ENCODE results near the gene DROSHA. TPM values are rescaled to one million over a fixed set of nuclear protein-coding genes. Genes with fewer than 3 reads are reported as not detected.

Gene DROSHA
- total RNA-seq, 1 donor from 2014 or later: 32.1 TPM

DNA sequence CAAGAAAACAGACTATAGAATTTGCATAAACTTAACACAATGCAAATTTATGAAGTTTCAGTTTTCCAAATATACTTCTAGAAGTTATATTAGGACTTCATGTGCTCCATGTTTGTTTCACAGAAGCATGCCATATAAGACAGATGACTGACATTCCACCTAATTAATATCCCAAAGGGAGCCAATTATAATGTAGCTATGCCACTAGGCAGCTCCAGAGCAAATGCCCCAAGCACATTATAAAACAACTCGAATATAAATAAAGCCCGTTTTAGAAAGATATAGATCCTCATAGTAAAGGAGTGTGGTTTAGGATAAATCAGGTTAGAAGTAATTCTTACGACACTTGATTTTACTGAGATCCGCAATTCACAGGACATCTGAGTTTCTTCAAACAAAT, 8.9 kb downstream of the DROSHA start:
- no peak for DNase-seq (ENCODE audit: low read depth in 2 of 2)

DNA sequence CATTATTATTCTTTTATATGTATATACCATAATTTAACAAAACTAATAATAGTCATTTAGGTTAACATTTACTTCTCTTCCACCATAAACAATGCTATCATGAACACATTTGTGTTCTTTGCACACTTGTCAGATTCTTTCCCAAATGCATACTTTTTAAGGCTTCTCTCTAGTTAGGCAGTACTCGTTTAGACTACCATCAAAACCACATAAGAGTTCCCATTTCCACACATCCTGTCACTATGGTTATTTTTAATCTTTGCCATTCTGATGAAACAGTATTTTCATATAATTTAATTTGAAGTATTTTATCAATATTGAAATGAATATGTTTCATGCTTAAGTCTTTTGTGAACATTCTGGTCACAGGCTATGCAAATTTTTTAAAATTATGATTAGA, 15.1 kb downstream of the DROSHA start:
- no peak for DNase-seq (ENCODE audit: low read depth in 2 of 2)

DNA sequence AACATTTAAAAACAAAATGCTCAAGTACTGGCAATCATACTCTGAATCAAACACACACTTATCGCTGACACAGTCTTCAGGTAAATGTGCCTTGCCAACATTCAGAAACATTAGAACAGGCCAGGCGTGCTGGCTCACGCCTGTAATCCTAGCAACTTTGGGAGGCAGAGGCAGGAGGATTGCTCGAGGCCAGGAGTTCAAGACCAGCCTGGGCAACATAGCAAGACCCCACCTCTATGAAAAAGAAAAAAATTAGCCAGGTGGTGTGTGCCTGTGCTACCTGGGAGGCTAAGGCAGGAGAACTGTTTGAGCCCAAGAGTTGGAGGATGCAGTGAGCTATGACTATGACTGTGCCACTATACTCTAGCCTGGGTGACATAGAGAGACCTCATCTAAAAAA, 20.6 kb downstream of the DROSHA start:
- no peak for DNase-seq (ENCODE audit: low read depth in 2 of 2)

DNA sequence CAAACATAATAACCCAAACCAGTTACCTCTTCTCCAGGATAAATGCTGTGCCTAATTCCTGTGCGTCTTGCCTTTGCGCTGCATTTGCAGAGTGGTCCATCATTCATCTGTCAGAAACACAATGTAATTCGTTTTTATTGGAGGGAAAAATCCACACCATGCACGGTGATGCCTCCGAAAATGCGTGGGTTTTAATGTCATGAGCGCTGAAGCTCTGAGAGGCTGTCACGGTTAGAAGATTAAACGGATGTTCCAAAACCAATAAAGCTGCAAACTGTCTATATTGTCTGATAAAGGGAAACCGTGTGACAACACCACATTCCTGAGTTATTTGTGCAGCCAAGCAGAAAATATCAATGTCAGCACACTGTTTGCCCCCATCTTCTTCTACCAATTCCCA, 27.4 kb downstream of the DROSHA start:
- DNase-seq (ENCODE audit: low read depth in 2 of 2): no peak

DNA sequence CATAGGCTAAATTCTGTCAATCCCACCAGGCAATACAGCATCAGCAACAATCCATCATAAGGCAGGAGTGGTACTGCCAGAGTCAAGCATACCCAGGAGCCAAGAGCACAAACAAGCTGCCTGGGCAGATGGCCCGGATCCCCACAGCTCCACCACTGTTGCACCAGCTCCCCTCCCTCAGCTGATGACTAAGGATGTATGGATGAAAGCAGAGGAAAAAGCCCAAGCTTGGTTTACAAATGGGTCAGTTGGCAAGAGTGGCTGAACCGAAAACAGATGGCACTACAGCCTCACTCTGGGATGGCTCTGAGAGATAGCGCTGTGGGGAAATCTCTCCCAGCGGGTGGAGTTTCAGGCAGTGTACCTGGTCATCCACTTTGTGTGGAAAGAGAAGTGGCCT, 29.4 kb downstream of the DROSHA start:
- no peak for DNase-seq (ENCODE audit: low read depth in 2 of 2)

DNA sequence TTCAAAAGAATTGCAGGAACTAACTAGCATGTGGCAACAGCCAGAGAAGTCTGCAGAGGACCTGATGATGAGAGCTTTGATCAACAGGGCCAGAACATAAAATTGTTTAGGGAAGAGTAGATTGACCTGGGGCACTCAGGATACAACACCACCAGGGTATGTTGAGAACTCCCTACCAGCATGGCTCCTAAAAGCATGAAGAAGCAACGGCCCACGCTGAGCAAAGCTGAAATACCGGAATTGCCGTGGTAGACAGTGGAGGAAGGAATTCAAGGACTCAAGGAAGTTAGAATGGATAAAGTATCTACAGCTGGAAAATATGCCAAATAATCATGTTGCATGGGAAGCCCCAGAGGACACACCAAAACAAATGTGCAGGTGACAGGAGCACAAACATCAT, 31.6 kb downstream of the DROSHA start:
- DNase-seq (ENCODE audit: low read depth in 2 of 2): no peak

- no peak for DNase-seq (ENCODE audit: low read depth in 2 of 2)
Observed at GRCh38 chr5:31496891-31497290, 35.0 kb downstream of the DROSHA start.

- no peak for DNase-seq (ENCODE audit: low read depth in 2 of 2)
Observed at GRCh38 chr5:31496301-31496700, 35.6 kb downstream of the DROSHA start.

GRCh38 chr5:31495336-31495735, 36.6 kb downstream of the DROSHA start:
- DNase-seq (ENCODE audit: low read depth in 2 of 2): no peak

DNA sequence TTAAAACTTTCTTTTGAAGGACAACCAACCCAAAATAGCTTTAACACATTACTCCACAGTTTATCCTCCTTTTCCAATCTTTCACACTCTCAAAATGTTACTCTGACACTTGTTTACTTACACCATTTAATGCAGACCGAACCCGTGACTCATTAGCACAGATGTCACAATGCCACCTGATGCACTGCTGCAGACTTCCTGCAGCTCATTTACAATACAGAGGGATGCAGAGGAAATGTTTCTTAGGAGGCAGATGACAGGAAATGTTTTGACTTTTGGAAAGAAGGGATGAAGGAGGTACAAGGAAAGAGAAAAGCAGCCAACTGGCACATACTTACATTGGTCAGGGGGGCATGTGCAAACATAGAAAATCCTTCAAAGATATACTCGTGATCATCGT, 39.0 kb downstream of the DROSHA start:
- peak; percentile 76 to 93 for DNase-seq (ENCODE audit: low read depth in 2 of 2)

DNA sequence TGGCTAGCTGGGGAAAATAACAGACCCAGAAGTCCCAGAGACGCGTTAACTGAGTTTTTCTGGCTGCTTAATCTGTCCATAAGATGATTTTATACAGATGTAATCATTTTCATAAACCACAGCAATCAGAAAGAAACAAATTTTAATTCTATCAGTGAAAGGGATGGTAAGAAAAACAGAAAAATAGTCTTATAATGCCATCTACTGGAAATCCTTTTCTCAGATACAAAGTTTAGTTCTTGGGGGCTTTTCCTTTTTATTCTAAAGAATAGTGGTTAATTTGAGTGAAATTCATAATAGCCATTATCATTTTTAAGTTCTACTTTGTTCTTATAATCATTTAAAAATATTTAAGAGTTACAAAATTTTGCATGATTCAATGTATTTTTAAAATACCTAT, 44.4 kb downstream of the DROSHA start:
- DNase-seq (ENCODE audit: low read depth in 2 of 2): no peak

DNA sequence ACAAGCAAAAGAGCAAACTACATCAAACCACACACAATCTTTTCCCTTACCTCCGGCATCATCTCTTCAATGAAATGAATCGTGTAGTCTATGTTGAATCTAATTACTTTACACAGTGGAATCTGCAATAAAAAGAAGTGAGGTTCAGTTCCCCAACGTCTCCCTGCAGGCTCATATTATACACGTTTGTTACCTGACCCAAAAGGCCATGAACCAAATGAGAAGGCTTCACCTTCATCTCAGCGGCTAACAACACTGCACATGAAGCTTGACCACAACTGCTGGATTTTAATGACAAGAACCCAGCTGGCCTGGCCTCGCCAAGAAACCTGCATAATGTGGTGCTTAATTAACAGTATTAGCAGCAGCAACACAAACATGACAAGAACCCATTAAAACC, 45.5 kb downstream of the DROSHA start:
- DNase-seq (ENCODE audit: low read depth in 2 of 2): no peak

DNA sequence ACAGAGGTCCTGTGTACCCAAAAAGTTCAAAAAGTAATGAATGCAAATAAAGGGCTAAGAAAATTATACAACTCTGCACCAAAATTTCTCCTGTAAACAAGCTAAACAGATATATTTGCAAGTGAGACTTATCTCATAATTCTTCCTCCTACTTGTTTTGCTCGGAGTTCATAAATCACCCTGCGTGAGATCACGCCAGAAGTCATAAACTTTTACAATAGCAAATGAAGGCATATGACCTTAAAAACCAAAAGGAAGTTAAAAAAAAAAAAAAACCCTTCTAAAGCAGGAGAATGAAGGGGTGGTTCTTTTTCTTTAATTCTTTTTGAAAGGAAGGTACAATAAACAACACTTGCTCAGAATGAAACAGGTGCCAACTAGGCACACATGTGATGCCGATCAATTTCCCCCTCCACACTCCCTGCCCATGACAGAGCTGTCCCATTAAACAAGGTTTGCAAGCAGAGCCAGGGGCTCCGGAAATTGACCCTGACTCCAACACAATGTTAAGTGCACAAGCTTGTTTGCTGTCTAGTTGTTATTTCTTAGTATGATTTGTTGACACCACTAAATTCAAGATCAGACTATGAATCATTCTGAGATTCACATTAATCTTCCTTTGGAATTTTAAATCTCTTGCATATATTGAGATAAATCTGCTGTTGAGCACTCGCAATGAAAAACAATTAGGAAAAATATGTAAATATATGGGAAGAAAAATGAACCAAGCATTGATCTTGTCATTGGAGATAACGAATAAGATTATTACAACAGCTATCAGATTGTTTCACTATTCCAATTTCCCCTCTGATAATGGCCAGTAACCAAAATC, 46.3 kb downstream of the DROSHA start:
- peak; percentile 34 to 73 for DNase-seq (ENCODE audit: low read depth in 2 of 2)

GRCh38 chr5:31481531-31482165, 50.2 kb downstream of the DROSHA start:
- no peak for DNase-seq (ENCODE audit: low read depth in 2 of 2)

DNA sequence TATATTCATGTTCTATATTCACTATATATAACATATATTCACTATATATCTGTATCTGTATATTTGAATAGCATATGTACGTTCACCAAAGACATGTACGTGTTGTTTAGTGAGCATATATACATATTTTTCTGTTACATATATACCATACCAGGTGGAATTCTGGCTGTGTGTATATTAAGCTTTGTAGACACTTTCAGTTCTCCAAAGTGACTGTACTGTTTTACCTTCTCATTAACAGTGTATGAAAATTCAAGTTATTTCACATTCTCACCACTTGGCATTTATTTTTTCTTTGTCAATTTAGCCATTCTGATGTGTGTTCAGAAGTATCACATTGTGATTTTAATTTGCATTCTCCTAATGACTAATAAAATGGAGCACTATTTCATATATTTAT, 52.2 kb downstream of the DROSHA start:
- DNase-seq (ENCODE audit: low read depth in 2 of 2): no peak

- no peak for DNase-seq (ENCODE audit: low read depth in 2 of 2)
Observed at GRCh38 chr5:31478901-31479300, 53.0 kb downstream of the DROSHA start.

GRCh38 chr5:31477971-31478370, 53.9 kb downstream of the DROSHA start:
- no peak for DNase-seq (ENCODE audit: low read depth in 2 of 2)

- DNase-seq (ENCODE audit: low read depth in 2 of 2): no peak
Observed at GRCh38 chr5:31477516-31477915, 54.4 kb downstream of the DROSHA start.

- DNase-seq (ENCODE audit: low read depth in 2 of 2): no peak
Observed at GRCh38 chr5:31476738-31477141, 55.2 kb downstream of the DROSHA start.

DNA sequence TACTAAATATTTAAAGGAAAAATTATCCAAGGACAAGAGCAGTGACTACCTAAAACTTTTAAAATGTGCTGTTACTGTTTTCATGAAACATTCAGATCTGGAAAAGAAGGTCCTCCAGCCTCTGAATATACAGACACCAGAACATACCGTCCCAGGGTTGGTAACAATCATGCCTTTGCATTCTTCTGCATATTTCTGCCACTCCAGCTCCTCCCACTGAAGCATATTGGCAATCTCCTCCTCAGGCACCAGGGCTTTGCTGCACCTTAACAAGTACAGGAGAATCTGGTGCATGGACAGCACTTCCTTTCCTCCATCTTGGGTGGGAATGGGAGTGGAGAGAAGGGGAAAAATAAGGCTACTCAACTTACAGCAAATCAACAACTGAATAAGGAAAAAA, 60.0 kb downstream of the DROSHA start:
- DNase-seq (ENCODE audit: low read depth in 2 of 2): no peak

DNA sequence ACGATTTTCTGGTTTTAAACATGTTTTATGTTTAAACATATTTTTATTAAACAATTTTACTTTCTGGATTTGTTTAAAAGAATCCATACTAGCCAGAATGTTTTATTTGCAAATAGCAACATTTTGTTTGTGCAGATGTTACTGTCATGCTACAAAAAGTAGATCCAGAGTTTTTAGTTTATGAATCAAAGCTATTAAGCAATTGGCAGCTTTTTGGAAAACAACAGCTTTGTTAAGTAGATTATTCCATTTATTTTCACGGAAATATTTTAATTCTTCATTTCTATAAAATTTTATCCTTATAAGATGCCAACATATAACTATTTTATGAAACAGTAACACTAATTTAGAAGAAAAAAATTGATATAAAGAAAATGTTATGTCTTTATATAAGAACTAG, 60.9 kb downstream of the DROSHA start:
- no peak for DNase-seq (ENCODE audit: low read depth in 2 of 2)

- peak; percentile 37 to 71 for DNase-seq (ENCODE audit: low read depth in 2 of 2)
Observed at GRCh38 chr5:31470608-31471007, 61.3 kb downstream of the DROSHA start.

- no peak for DNase-seq (ENCODE audit: low read depth in 2 of 2)
Observed at GRCh38 chr5:31469886-31470285, 62.0 kb downstream of the DROSHA start.

Measured in dermis microvascular lymphatic vessel endothelial cell (primary cell).